OCI-LY7 (cell line): Measurements from ENCODE around the gene ZFYVE16. TPM values are rescaled to one million over a fixed set of nuclear protein-coding genes. Genes with fewer than 3 reads are reported as not detected.
"Not testable (repeated sequence)": the region's sequence is repeated elsewhere in the genome, so short reads cannot be mapped to it uniquely, and the experiment has no call there.

ENCODE experiments used
- BruUV-seq: library from RNA; stranded (reverse); fragments of 400-500 nt; replicated peaks from 2 replicates; lab custom pipeline; 2021; lab: Mats Ljungman, UMichigan
- CTCF ChIA-PET: fragments of 300-600 bp; sonication (Branson Sonifier 250); formaldehyde crosslinking; loops from one replicate; lab custom pipeline; 2022; ENCODE audit warnings: antibody characterized with exemption; ENCODE audit not compliant: unreplicated experiment; lab: Charles Lee
- POLR2A ChIA-PET: fragments of 300-600 bp; sonication (Branson Sonifier 250); formaldehyde crosslinking; loops from one replicate; lab custom pipeline; 2022; ENCODE audit warnings: antibody characterized with exemption; lab: Charles Lee
- DNase-seq: peaks from one replicate; pipeline ENCODE4 v3.0.0-alpha.2; 2015; ENCODE audit warnings: low spot score
- H2AFZ ChIP-seq: fragments of 200-600 bp; sonication (generic), shearing (Covaris generic); 2 replicates; pipeline ENCODE4 v1.6.1; 2014; ENCODE audit warnings: mild to moderate bottlenecking, antibody characterized with exemption, low read length, moderate library complexity
- H3K27ac ChIP-seq: fragments of 200-600 bp; sonication (generic); 2 replicates; pipeline ENCODE4 v1.5.1; 2014; ENCODE audit warnings: mixed run types, low read depth, mild to moderate bottlenecking, moderate library complexity, low read length, inconsistent platforms; ENCODE audit not compliant: poor library complexity, severe bottlenecking
- H3K36me3 ChIP-seq: fragments of 200-600 bp; sonication (generic); 2 replicates; pipeline ENCODE4 v1.6.1; 2014; ENCODE audit warnings: mild to moderate bottlenecking, antibody characterized with exemption, low read length, moderate library complexity, mixed read lengths; ENCODE audit not compliant: insufficient read depth
- H3K4me1 ChIP-seq: fragments of 200-600 bp; sonication (generic); 2 replicates; pipeline ENCODE4 v1.5.1; 2014; ENCODE audit warnings: mild to moderate bottlenecking, low read length; ENCODE audit not compliant: insufficient read depth, poor library complexity, severe bottlenecking
- H3K4me2 ChIP-seq: fragments of 200-600 bp; sonication (generic); 2 replicates; pipeline ENCODE4 v1.6.1; 2014; ENCODE audit warnings: mild to moderate bottlenecking, low read length
- H3K4me3 ChIP-seq: fragments of 200-600 bp; sonication (generic); 2 replicates; pipeline ENCODE4 v1.5.1; 2014; ENCODE audit warnings: mild to moderate bottlenecking, low read depth, low read length; ENCODE audit not compliant: poor library complexity, severe bottlenecking
- H3K79me2 ChIP-seq: fragments of 200-600 bp; sonication (generic); 2 replicates; pipeline ENCODE4 v1.6.1; 2016; ENCODE audit warnings: low read depth, mild to moderate bottlenecking, low read length, moderate library complexity, mixed read lengths; ENCODE audit not compliant: insufficient read depth
- H3K9me2 ChIP-seq: fragments of 200-600 bp; sonication (generic); 2 replicates; pipeline ENCODE4 v1.6.1; 2016; ENCODE audit warnings: mild to moderate bottlenecking, low read length, mixed read lengths; ENCODE audit not compliant: insufficient read depth
- H3K9me3 ChIP-seq: fragments of 200-600 bp; sonication (generic); 2 replicates; pipeline ENCODE4 v1.6.1; 2014; ENCODE audit warnings: mild to moderate bottlenecking, mixed run types, low read length, mixed read lengths
- H4K20me1 ChIP-seq: fragments of 200-600 bp; sonication (generic); 2 replicates; pipeline ENCODE4 v1.6.1; 2014; ENCODE audit warnings: mild to moderate bottlenecking, antibody characterized with exemption, low read length, moderate library complexity, mixed read lengths; ENCODE audit not compliant: insufficient read depth
- CTCF ChIP-seq: fragments of 200-600 bp; sonication (generic); conservative IDR thresholded peaks from 2 replicates; pipeline ENCODE4 v1.5.1; 2014; ENCODE audit warnings: mild to moderate bottlenecking, antibody characterized with exemption, low read length, moderate library complexity, mixed read lengths
- EZH2phosphoT487 ChIP-seq: fragments of 200-600 bp; sonication (generic); IDR thresholded peaks from 2 replicates; pipeline ENCODE4 v1.6.1; 2018; ENCODE audit warnings: low read depth, borderline replicate concordance, mild to moderate bottlenecking, mixed run types, antibody characterized with exemption, low read length, moderate library complexity, mixed read lengths
- intact Hi-C: fragments of 100-400 bp; cut with micrococcal nuclease; formaldehyde crosslinking; loops from one replicate; pipeline ENCODE4 v1.10.0; 2022; ENCODE audit not compliant: unreplicated experiment
- total RNA-seq, 2 experiments: library from RNA; depleted of rRNA in 1 of 2; stranded (reverse); fragments of >200 nt in 1 of 2; shearing (Covaris generic) in 1 of 2; gene quantifications; 2 replicates each; pipeline ENCODE4 v1.2.3, GENCODE V29; 2014 to 2022

The ZFYVE16 gene
- total RNA-seq, 2 experiments from 2014 or later: 8.0 to 21.6 TPM

GRCh38 chr5:80492741-80493140 is 84.9 kb downstream of the ZFYVE16 start:
- no peaks in the 10 kb centered on the region for H3K79me2 ChIP-seq
- no peaks in the 10 kb centered on the region for H3K9me3 ChIP-seq
- H3K9me2 ChIP-seq: no peaks in the 10 kb centered on the region
- ChIA-PET POLR2A (interaction anchor here (0.6 to 0.9 kb wide), 2 partner anchors 12 to 45 kb away, joined by 4 read pairs; no protein-coding TSS in a partner anchor), CTCF (no interaction called here)
- no peak overlapping the region for H3K4me2 ChIP-seq
- no peak overlapping the region for H3K27ac ChIP-seq
- H2AFZ ChIP-seq: no peak overlapping the region
- no peaks in the 10 kb centered on the region for H4K20me1 ChIP-seq
- no peaks in the 10 kb centered on the region for H3K4me1 ChIP-seq
- no TSS peak for BruUV-seq
- intact Hi-C loops: no loop called here
- TF ChIP-seq EZH2phosphoT487 (no peak), CTCF (no peak)
- H3K36me3 ChIP-seq: no peaks in the 10 kb centered on the region
- no peak for DNase-seq
- no peak overlapping the region for H3K4me3 ChIP-seq

GRCh38 chr5:80493443-80493842 is 85.6 kb downstream of the ZFYVE16 start:
- H3K9me3 ChIP-seq, DNase-seq, H3K9me2 ChIP-seq, H3K4me3 ChIP-seq, H3K36me3 ChIP-seq, H3K4me2 ChIP-seq, H3K27ac ChIP-seq, intact Hi-C loops, H3K79me2 ChIP-seq, BruUV-seq, CTCF ChIA-PET, H2AFZ ChIP-seq, H3K4me1 ChIP-seq, H4K20me1 ChIP-seq: not testable (repeated sequence)
- POLR2A ChIA-PET: interaction anchor here (0.6 to 0.9 kb wide), 2 partner anchors 13 to 46 kb away, joined by 4 read pairs; no protein-coding TSS in a partner anchor

GRCh38 chr5:80495891-80496290 is 88.0 kb downstream of the ZFYVE16 start:
- no peaks in the 10 kb centered on the region for H3K9me2 ChIP-seq
- intact Hi-C loops: no loop called here
- no peak overlapping the region for H3K4me2 ChIP-seq
- H2AFZ ChIP-seq: no peak overlapping the region
- DNase-seq: no peak
- H3K4me3 ChIP-seq: no peak overlapping the region
- BruUV-seq: no TSS peak
- no peaks in the 10 kb centered on the region for H3K36me3 ChIP-seq
- H3K9me3 ChIP-seq: no peaks in the 10 kb centered on the region
- H3K4me1 ChIP-seq: no peaks in the 10 kb centered on the region
- H4K20me1 ChIP-seq: no peaks in the 10 kb centered on the region
- no peaks in the 10 kb centered on the region for H3K79me2 ChIP-seq
- no peak overlapping the region for H3K27ac ChIP-seq
- CTCF ChIA-PET: no interaction called here
- TF ChIP-seq CTCF (no peak), EZH2phosphoT487 (no peak)
- POLR2A ChIA-PET: interaction anchor here (0.7 kb wide), 3 partner anchors 7 to 1435 kb away, joined by 3 to 4 read pairs (median 3); no protein-coding TSS in a partner anchor
